Endothelial cell of umbilical vein (primary cell): Measurements from ENCODE around the gene ULK4. TPM values are rescaled to one million over a fixed set of nuclear protein-coding genes. Genes with fewer than 3 reads are reported as not detected.

Experiments used
- BruUV-seq: library from RNA; stranded (reverse); fragments of 400-500 nt; replicated peaks from 2 replicates; lab custom pipeline; 2021; lab: Mats Ljungman, UMichigan
- CTCF ChIA-PET: fragments of 300-600, 350-600 bp; sonication (Branson Sonifier 250); formaldehyde crosslinking; loops from one replicate; lab custom pipeline; 2021; ENCODE audit warnings: antibody characterized with exemption, inconsistent platforms; lab: Charles Lee
- POLR2A ChIA-PET: fragments of 300-600, 350-600 bp; sonication (Branson Sonifier 250); formaldehyde crosslinking; loops from one replicate; lab custom pipeline; 2021; ENCODE audit warnings: antibody characterized with exemption, inconsistent platforms; lab: Charles Lee
- DNase-seq: peaks from one replicate; pipeline ENCODE4 v3.0.0-alpha.2; 2011; ENCODE audit warnings: low read depth, low spot score
- FAIRE-seq: peaks from 2 replicates; lab custom pipeline; 2011; peaks lifted over from hg19 to GRCh38; lab: Jason Lieb, UNC
- H2AFZ ChIP-seq: 2 replicates; pipeline ENCODE4 v1.6.0; 2012; ENCODE audit warnings: low read depth, low read length, control low read depth, inconsistent platforms
- H3K27ac ChIP-seq: 2 replicates; pipeline ENCODE4 v1.5.1; 2011; ENCODE audit warnings: low read depth, mild to moderate bottlenecking, control low read depth, low read length, moderate library complexity; ENCODE audit not compliant: insufficient read depth
- H3K27me3 ChIP-seq, 2 experiments: 2 replicates each; pipeline versions ENCODE4 v1.6.0 to v1.6.1; 2011; ENCODE audit warnings: low read length in 2 of 2, mixed read lengths in 1 of 2; ENCODE audit not compliant: control insufficient read depth in 2 of 2, insufficient read depth in 2 of 2
- H3K36me3 ChIP-seq, 2 experiments: 2 replicates in 1 of 2; 3 replicates in 1 of 2; pipeline ENCODE4 v1.5.1; 2011; ENCODE audit warnings: low read length in 2 of 2, mild to moderate bottlenecking in 1 of 2, moderate library complexity in 1 of 2; ENCODE audit not compliant: control insufficient read depth in 2 of 2, insufficient read depth in 2 of 2; ENCODE audit errors: extremely low read depth in 1 of 2
- H3K4me1 ChIP-seq: 3 replicates; pipeline ENCODE4 v1.5.1; 2011; ENCODE audit warnings: mild to moderate bottlenecking, low read length; ENCODE audit not compliant: control insufficient read depth, insufficient read depth; ENCODE audit errors: extremely low read depth
- H3K4me2 ChIP-seq: 2 replicates; pipeline ENCODE4 v1.6.1; 2011; ENCODE audit warnings: low read length, control low read depth, mixed read lengths; ENCODE audit not compliant: insufficient read depth
- H3K4me3 ChIP-seq, 3 experiments: fragments of 200-600 bp in 1 of 3; sonication (generic), shearing (Covaris generic) in 1 of 3; replicated peaks in 1 of 3; 2 replicates each; pipeline ENCODE4 v1.5.1; 2011 to 2016; ENCODE audit warnings: control low read depth in 3 of 3, low read length in 3 of 3, mild to moderate bottlenecking in 2 of 3, inconsistent platforms in 1 of 3, low read depth in 1 of 3, moderate library complexity in 1 of 3; ENCODE audit not compliant: insufficient read depth in 1 of 3
- H3K79me2 ChIP-seq: 2 replicates; pipeline ENCODE4 v1.6.0; 2012; ENCODE audit warnings: low read length, inconsistent platforms; ENCODE audit not compliant: control insufficient read depth, insufficient read depth
- H3K9ac ChIP-seq: replicated peaks from 2 replicates; pipeline ENCODE3; 2011; ENCODE audit warnings: low read length, control low read depth; ENCODE audit not compliant: insufficient read depth; ENCODE audit errors: extremely low read depth
- H3K9me1 ChIP-seq: replicated peaks from 3 replicates; pipeline ENCODE4 v1.6.0; 2011; ENCODE audit warnings: mild to moderate bottlenecking, low read length; ENCODE audit not compliant: control insufficient read depth, insufficient read depth; ENCODE audit errors: extremely low read depth
- H3K9me3 ChIP-seq: replicated peaks from 2 replicates; pipeline ENCODE4 v1.5.1; 2012; ENCODE audit warnings: low read length, inconsistent platforms; ENCODE audit not compliant: control insufficient read depth, insufficient read depth
- H4K20me1 ChIP-seq: replicated peaks from 2 replicates; pipeline ENCODE3; 2011; ENCODE audit warnings: mild to moderate bottlenecking, low read length; ENCODE audit not compliant: control insufficient read depth, insufficient read depth; ENCODE audit errors: extremely low read depth
- EZH2 ChIP-seq: IDR thresholded peaks from 2 replicates; pipeline ENCODE4 v1.6.1; 2012; ENCODE audit warnings: borderline replicate concordance, low read depth, mild to moderate bottlenecking, moderate library complexity, low read length, inconsistent platforms; ENCODE audit not compliant: severe bottlenecking
- FOS ChIP-seq: IDR thresholded peaks from 2 replicates; pipeline ENCODE4 v1.6.1; 2011; ENCODE audit warnings: mild to moderate bottlenecking, low read length, moderate library complexity, borderline replicate concordance; ENCODE audit not compliant: insufficient read depth
- GATA2 ChIP-seq: IDR thresholded peaks from 2 replicates; pipeline ENCODE4 v1.7.0; 2011; ENCODE audit warnings: low read depth, mild to moderate bottlenecking, moderate library complexity, mixed read lengths, low read length; ENCODE audit not compliant: insufficient read length, insufficient read depth
- JUN ChIP-seq: IDR thresholded peaks from 2 replicates; pipeline ENCODE4 v1.6.1; 2011; ENCODE audit warnings: borderline replicate concordance, low read depth; ENCODE audit not compliant: insufficient read length, insufficient read depth
- MAX ChIP-seq: IDR thresholded peaks from 2 replicates; pipeline ENCODE4 v1.6.1; 2011; ENCODE audit not compliant: insufficient read depth, insufficient read length
- MYC ChIP-seq: IDR thresholded peaks from one replicate; pipeline ENCODE4 v1.6.1; 2011; ENCODE audit warnings: mild to moderate bottlenecking, low read depth, low read length
- POLR2A ChIP-seq: IDR thresholded peaks from 2 replicates; pipeline ENCODE4 v1.6.1; 2012; ENCODE audit warnings: low read depth, mild to moderate bottlenecking, control low read depth, low read length
- POLR2AphosphoS5 ChIP-seq: IDR thresholded peaks from 2 replicates; pipeline ENCODE4 v1.6.1; 2012; ENCODE audit warnings: low read depth, mild to moderate bottlenecking, control low read depth, low read length, moderate library complexity; ENCODE audit not compliant: insufficient read depth
- dilution Hi-C: fragments of 300-500 bp; cut with MboI; formaldehyde crosslinking; loops from one replicate; pipeline ENCODE4 v1.15.0; 2019; ENCODE audit warnings: low sequenced_read_pairs; ENCODE audit not compliant: extremely low pct_ligation_motif_present
- intact Hi-C: fragments of 100-400 bp; cut with micrococcal nuclease; formaldehyde crosslinking; loops from one replicate; pipeline ENCODE4 v1.10.0; 2022
- polyA plus RNA-seq, 4 experiments: library from polyadenylated mRNA; depleted of rRNA in 3 of 4; stranded (reverse) in 3 of 4; unstranded in 1 of 4; fragments of >200 nt; gene quantifications; 2 replicates each; pipeline versions ENCODE4 v1.2.1 to v1.2.3, GENCODE V29; 2011 to 2012; ENCODE audit warnings: missing spikeins in 1 of 4
- total RNA-seq: library from RNA; stranded (reverse); gene quantifications from 2 replicates; pipeline ENCODE4 v1.2.3, GENCODE V29; 2021
- TF ChIP-seq, protein P1 (sequence below), 2 donors: IDR thresholded peaks; 1 replicate in 1 of 2; 2 replicates in 1 of 2; pipeline ENCODE4 v1.5.1; 2011; ENCODE audit warnings: low read length in 2 of 2, mild to moderate bottlenecking in 2 of 2, moderate library complexity in 2 of 2, control low read depth in 1 of 2, inconsistent platforms in 1 of 2, low read depth in 1 of 2; ENCODE audit not compliant: insufficient read depth in 1 of 2; ENCODE audit errors: extremely low read depth in 1 of 2

The ULK4 gene
- total and polyA plus RNA-seq, 2 donors (not counting 3 experiments of a cell fraction or from before 2014, with no cell fraction given), result 3.3 to 16.0 TPM

DNA sequence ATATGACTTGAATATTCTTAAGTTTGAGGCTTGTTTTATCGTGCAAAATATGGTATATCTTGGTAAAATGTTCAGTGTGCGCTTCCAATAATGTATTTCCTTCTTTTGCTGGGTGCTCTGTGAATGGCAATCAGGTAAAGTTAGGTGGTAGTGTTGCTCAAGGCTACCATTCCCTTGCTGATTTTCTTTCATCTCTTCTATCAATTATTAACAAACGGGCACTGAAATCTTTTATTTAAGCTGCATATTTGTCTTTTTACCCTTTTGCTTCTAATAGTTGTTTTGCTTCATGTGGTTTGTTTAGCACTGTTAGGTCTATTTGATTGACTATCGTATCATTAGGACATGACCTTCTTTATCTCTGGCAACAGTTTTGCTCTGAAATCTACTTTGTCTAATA lies 520.3 kb downstream of the ULK4 start:
- no peaks in the 10 kb centered on the region for H3K9me1 ChIP-seq
- POLR2A ChIA-PET, result no interaction called here
- no TSS peak for BruUV-seq
- CTCF ChIA-PET, result no interaction called here
- intact Hi-C loops (no loop called here), dilution Hi-C loops (no loop called here)
- no peak overlapping the region for H2AFZ ChIP-seq
- H3K27ac ChIP-seq, result no peak overlapping the region
- no peaks in the 10 kb centered on the region for H3K79me2 ChIP-seq
- no peak for FAIRE-seq
- no peaks in the 10 kb centered on the region for H3K36me3 ChIP-seq
- H3K27me3 ChIP-seq, result no peaks in the 10 kb centered on the region
- H4K20me1 ChIP-seq, result no peaks in the 10 kb centered on the region
- no peak for DNase-seq
- H3K9me3 ChIP-seq, result no peaks in the 10 kb centered on the region
- H3K4me3 ChIP-seq, result no peak overlapping the region
- no peak overlapping the region for H3K4me2 ChIP-seq
- TF ChIP-seq JUN (no peak), EZH2 (no peak), MAX (no peak), MYC (no peak), POLR2AphosphoS5 (no peak), FOS (no peak), GATA2 (no peak), POLR2A (no peak)
- TF ChIP-seq, protein P1, sequence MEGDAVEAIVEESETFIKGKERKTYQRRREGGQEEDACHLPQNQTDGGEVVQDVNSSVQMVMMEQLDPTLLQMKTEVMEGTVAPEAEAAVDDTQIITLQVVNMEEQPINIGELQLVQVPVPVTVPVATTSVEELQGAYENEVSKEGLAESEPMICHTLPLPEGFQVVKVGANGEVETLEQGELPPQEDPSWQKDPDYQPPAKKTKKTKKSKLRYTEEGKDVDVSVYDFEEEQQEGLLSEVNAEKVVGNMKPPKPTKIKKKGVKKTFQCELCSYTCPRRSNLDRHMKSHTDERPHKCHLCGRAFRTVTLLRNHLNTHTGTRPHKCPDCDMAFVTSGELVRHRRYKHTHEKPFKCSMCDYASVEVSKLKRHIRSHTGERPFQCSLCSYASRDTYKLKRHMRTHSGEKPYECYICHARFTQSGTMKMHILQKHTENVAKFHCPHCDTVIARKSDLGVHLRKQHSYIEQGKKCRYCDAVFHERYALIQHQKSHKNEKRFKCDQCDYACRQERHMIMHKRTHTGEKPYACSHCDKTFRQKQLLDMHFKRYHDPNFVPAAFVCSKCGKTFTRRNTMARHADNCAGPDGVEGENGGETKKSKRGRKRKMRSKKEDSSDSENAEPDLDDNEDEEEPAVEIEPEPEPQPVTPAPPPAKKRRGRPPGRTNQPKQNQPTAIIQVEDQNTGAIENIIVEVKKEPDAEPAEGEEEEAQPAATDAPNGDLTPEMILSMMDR (IDR thresholded peaks at IDR 0.05; ENCODE audit: extremely low read depth in 1 of 2, insufficient read depth in 1 of 2, low read depth in 1 of 2, low read length in 2 of 2), result no peak
- H3K9ac ChIP-seq, result no peak overlapping the region
- H3K4me1 ChIP-seq, result no peaks in the 10 kb centered on the region
